ENCODE results near the gene SHCBP1L. TPM values are rescaled to one million over a fixed set of nuclear protein-coding genes. Genes with fewer than 3 reads are reported as not detected.

The SHCBP1L gene
- total RNA-seq, 4 donors from 2014 or later: 0.22 TPM; not detected in 3

GRCh38 chr1:182972829-182973228, 19.9 kb upstream of the SHCBP1L start:
- TF ChIP-seq CTCF (IDR thresholded peaks at IDR 0.05; ENCODE audit: low read depth): no peak

- no peak for TF ChIP-seq CTCF (IDR thresholded peaks at IDR 0.05; ENCODE audit: low read depth)
Measured at GRCh38 chr1:182972231-182972630, 19.3 kb upstream of the SHCBP1L start.

- no peak for TF ChIP-seq CTCF (IDR thresholded peaks at IDR 0.05; ENCODE audit: low read depth)
Measured at GRCh38 chr1:182971219-182971618, 18.3 kb upstream of the SHCBP1L start.

GRCh38 chr1:182968836-182969734, 16.1 kb upstream of the SHCBP1L start:
- no peak for TF ChIP-seq CTCF (IDR thresholded peaks at IDR 0.05; ENCODE audit: low read depth)

- TF ChIP-seq CTCF (IDR thresholded peaks at IDR 0.05; ENCODE audit: low read depth): no peak
Measured at GRCh38 chr1:182968151-182968741, 15.3 kb upstream of the SHCBP1L start.

- TF ChIP-seq CTCF (IDR thresholded peaks at IDR 0.05; ENCODE audit: low read depth): no peak
Measured at GRCh38 chr1:182965861-182966260, 12.9 kb upstream of the SHCBP1L start.

GRCh38 chr1:182965096-182965495, 12.1 kb upstream of the SHCBP1L start:
- TF ChIP-seq CTCF (IDR thresholded peaks at IDR 0.05; ENCODE audit: low read depth): no peak

Data from subcutaneous adipose tissue (tissue), 4 donors.